OCI-LY1 (cell line): ENCODE measurements around the gene NACC2.
"Not testable (repeated sequence)": the region's sequence is repeated elsewhere in the genome, so short reads cannot be mapped to it uniquely, and the experiment has no call there.

Experiments used
- CTCF ChIP-seq: fragments of 200-600 bp; sonication (generic), shearing (Covaris generic); IDR thresholded peaks from 2 replicates; pipeline ENCODE4 v1.5.1; 2017; ENCODE audit warnings: mild to moderate bottlenecking, antibody characterized with exemption, low read length, moderate library complexity, mixed read lengths
- EZH2 ChIP-seq: fragments of 200-600 bp; sonication (generic), shearing (Covaris generic); IDR thresholded peaks from 2 replicates; pipeline ENCODE4 v1.8.0; 2017; ENCODE audit warnings: borderline replicate concordance, mixed run types, mild to moderate bottlenecking, antibody characterized with exemption, low read length, moderate library complexity, mixed read lengths

GRCh38 chr9:136061916-136062315, 33.2 kb downstream of the NACC2 start:
- TF ChIP-seq CTCF, EZH2: not testable (repeated sequence)
